Mesothelial cell of epicardium (in vitro differentiated cells): ENCODE measurements around the gene SLCO4A1. TPM values are rescaled to one million over a fixed set of nuclear protein-coding genes. Genes with fewer than 3 reads are reported as not detected.

Experiments
- DNase-seq, 2 experiments: peaks; one replicate each; pipeline ENCODE4 v3.0.0; 2021; ENCODE audit warnings: low spot score in 2 of 2; ENCODE audit not compliant: unreplicated experiment in 2 of 2
- H3K27ac Mint-ChIP-seq: 2 replicates; pipeline ENCODE4 v1.8.0; 2021; ENCODE audit warnings: mixed read lengths
- H3K27me3 Mint-ChIP-seq: 2 replicates; pipeline ENCODE4 v1.8.0; 2021; ENCODE audit warnings: low read depth, mixed read lengths
- H3K36me3 Mint-ChIP-seq: 2 replicates; pipeline ENCODE4 v1.8.0; 2021; ENCODE audit warnings: mixed read lengths
- H3K4me1 Mint-ChIP-seq: 2 replicates; pipeline ENCODE4 v1.8.0; 2021; ENCODE audit warnings: mixed read lengths
- H3K4me3 Mint-ChIP-seq: 2 replicates; pipeline ENCODE4 v1.8.0; 2021; ENCODE audit warnings: mild to moderate bottlenecking, moderate library complexity, mixed read lengths
- H3K9me3 Mint-ChIP-seq: 2 replicates; pipeline ENCODE4 v1.8.0; 2021; ENCODE audit warnings: mixed read lengths
- total RNA-seq: library from RNA; stranded (reverse); gene quantifications from 3 replicates; pipeline ENCODE4 v1.2.1, GENCODE V29; 2021
- TF ChIP-seq, protein P1 (sequence below): fragments of 200-600 bp; sonication (generic); IDR thresholded peaks from one replicate; pipeline ENCODE4 v1.5.0; 2021; ENCODE audit warnings: antibody characterized with exemption; ENCODE audit not compliant: unreplicated experiment

The SLCO4A1 gene
- total RNA-seq, 1 donor from 2014 or later = 3.7 TPM

- no peak for DNase-seq
- TF ChIP-seq, protein P1, sequence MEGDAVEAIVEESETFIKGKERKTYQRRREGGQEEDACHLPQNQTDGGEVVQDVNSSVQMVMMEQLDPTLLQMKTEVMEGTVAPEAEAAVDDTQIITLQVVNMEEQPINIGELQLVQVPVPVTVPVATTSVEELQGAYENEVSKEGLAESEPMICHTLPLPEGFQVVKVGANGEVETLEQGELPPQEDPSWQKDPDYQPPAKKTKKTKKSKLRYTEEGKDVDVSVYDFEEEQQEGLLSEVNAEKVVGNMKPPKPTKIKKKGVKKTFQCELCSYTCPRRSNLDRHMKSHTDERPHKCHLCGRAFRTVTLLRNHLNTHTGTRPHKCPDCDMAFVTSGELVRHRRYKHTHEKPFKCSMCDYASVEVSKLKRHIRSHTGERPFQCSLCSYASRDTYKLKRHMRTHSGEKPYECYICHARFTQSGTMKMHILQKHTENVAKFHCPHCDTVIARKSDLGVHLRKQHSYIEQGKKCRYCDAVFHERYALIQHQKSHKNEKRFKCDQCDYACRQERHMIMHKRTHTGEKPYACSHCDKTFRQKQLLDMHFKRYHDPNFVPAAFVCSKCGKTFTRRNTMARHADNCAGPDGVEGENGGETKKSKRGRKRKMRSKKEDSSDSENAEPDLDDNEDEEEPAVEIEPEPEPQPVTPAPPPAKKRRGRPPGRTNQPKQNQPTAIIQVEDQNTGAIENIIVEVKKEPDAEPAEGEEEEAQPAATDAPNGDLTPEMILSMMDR = no peak
- Mint-ChIP-seq H3K36me3 (no peaks in the 10 kb centered on the region), H3K4me1 (peaks cover 47% of the 10 kb centered on the region), H3K27ac (peak overlapping the region; percentile 97), H3K9me3 (no peaks in the 10 kb centered on the region), H3K27me3 (peaks cover 16% of the 10 kb centered on the region), H3K4me3 (no peak overlapping the region)
Observed at GRCh38 chr20:62633598-62634329, 8.5 kb upstream of the SLCO4A1 start.

- no peak for DNase-seq
- TF ChIP-seq, protein P1 = no peak
- peak overlapping the region; percentile 97 for H3K27ac Mint-ChIP-seq
- peaks cover 22% of the 10 kb centered on the region for H3K27me3 Mint-ChIP-seq
- peaks cover 46% of the 10 kb centered on the region for H3K4me1 Mint-ChIP-seq
- H3K9me3 Mint-ChIP-seq = no peaks in the 10 kb centered on the region
- no peak overlapping the region for H3K4me3 Mint-ChIP-seq
- no peaks in the 10 kb centered on the region for H3K36me3 Mint-ChIP-seq
Observed at GRCh38 chr20:62634330-62634967, 7.9 kb upstream of the SLCO4A1 start.

GRCh38 chr20:62635232-62635631 is 7.1 kb upstream of the SLCO4A1 start:
- TF ChIP-seq, protein P1 = no peak
- H3K36me3 Mint-ChIP-seq = no peaks in the 10 kb centered on the region
- H3K27ac Mint-ChIP-seq = peak overlapping the region; percentile 34
- no peak for DNase-seq
- H3K9me3 Mint-ChIP-seq = no peaks in the 10 kb centered on the region
- peaks cover 29% of the 10 kb centered on the region for H3K27me3 Mint-ChIP-seq
- H3K4me3 Mint-ChIP-seq = no peak overlapping the region
- H3K4me1 Mint-ChIP-seq = peaks cover 46% of the 10 kb centered on the region

- Mint-ChIP-seq H3K27ac (peak overlapping the region; percentile 34), H3K36me3 (no peaks in the 10 kb centered on the region), H3K27me3 (peaks cover 35% of the 10 kb centered on the region), H3K9me3 (no peaks in the 10 kb centered on the region), H3K4me1 (peaks cover 46% of the 10 kb centered on the region), H3K4me3 (peak overlapping the region; percentile 6)
- TF ChIP-seq, protein P1 = no peak
- DNase-seq = no peak
Observed at GRCh38 chr20:62635852-62636251, 6.5 kb upstream of the SLCO4A1 start.

DNA sequence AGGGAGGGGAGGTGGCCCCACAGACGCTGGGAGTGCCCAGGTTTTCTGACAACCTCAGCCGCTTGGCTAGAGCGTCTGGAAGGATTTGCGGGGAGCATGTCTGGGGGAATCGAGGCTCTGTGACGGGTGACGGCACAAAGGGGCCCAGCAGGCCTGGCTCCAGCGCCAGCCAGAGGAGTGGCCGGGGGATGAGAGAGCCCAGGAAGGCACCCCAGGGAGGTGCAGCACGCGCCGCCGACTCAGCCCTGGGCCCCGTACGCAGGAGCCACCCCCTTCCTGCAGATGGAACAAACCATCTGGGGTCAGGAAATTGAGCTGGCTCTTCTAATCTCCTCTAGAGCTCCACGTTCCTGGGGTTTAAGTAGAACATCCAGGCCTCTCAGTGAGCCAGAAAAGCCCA is 5.9 kb upstream of the SLCO4A1 start:
- H3K4me1 Mint-ChIP-seq = peaks cover 46% of the 10 kb centered on the region
- no peak overlapping the region for H3K27ac Mint-ChIP-seq
- H3K27me3 Mint-ChIP-seq = peaks cover 41% of the 10 kb centered on the region
- H3K36me3 Mint-ChIP-seq = no peaks in the 10 kb centered on the region
- TF ChIP-seq, protein P1 = no peak
- no peak for DNase-seq
- H3K9me3 Mint-ChIP-seq = no peaks in the 10 kb centered on the region
- no peak overlapping the region for H3K4me3 Mint-ChIP-seq
